A549 (cell line): ENCODE data around the gene HCFC2.

Experiments
- CEBPB ChIP-seq, 2 experiments: fragments of >200 bp in 1 of 2; sonication (Bioruptor Twin) in 1 of 2; formaldehyde crosslinking in 1 of 2; IDR thresholded peaks; 2 replicates each; pipeline ENCODE4 v1.6.1; 2012 to 2016
- CHD2 ChIP-seq: fragments of 150-350 bp; IDR thresholded peaks from 2 replicates; pipeline ENCODE4 v1.6.1; 2014; ENCODE audit warnings: low read length; ENCODE audit not compliant: partially characterized antibody
- CTCF ChIP-seq: fragments of >200 bp; sonication (Bioruptor Twin); formaldehyde crosslinking; IDR thresholded peaks from 3 replicates; pipeline ENCODE4 v1.5.1; 2016
- EHF ChIP-seq: fragments of 250-450 bp; sonication (Bioruptor Pico); IDR thresholded peaks from 2 replicates; pipeline ENCODE4 v1.5.0; 2020; ENCODE audit warnings: mild to moderate bottlenecking
- ELK1 ChIP-seq: fragments of 150-350 bp; IDR thresholded peaks from 2 replicates; pipeline ENCODE4 v1.6.1; 2014; ENCODE audit warnings: low read depth, mild to moderate bottlenecking, low read length
- EP300 ChIP-seq, 2 experiments: fragments of >200 bp; sonication (Bioruptor Twin); formaldehyde crosslinking; IDR thresholded peaks; 2 replicates in 1 of 2; 3 replicates in 1 of 2; pipeline ENCODE4 v1.6.1; 2016 to 2017
- JUN ChIP-seq, 2 experiments: fragments of >200 bp; sonication (Bioruptor Twin); formaldehyde crosslinking; IDR thresholded peaks; 2 replicates in 1 of 2; 3 replicates in 1 of 2; pipeline ENCODE4 v1.6.1; 2016 to 2017
- MAZ ChIP-seq: fragments of 150-350 bp; IDR thresholded peaks from 2 replicates; pipeline ENCODE4 v1.6.1; 2014; ENCODE audit warnings: antibody characterized with exemption, low read depth, low read length, borderline replicate concordance
- PBX3 ChIP-seq: IDR thresholded peaks from 2 replicates; pipeline ENCODE4 v1.6.1; 2012
- POLR2A ChIP-seq: IDR thresholded peaks from 2 replicates; pipeline ENCODE4 v1.6.1; 2012; ENCODE audit warnings: mild to moderate bottlenecking, low read length
- RAD21 ChIP-seq, 2 experiments: fragments of >200 bp in 1 of 2; sonication (Bioruptor Twin) in 1 of 2; formaldehyde crosslinking in 1 of 2; IDR thresholded peaks in 1 of 2; conservative IDR thresholded peaks in 1 of 2; 2 replicates in 1 of 2; 3 replicates in 1 of 2; pipeline ENCODE4 v1.6.1; 2012 to 2018; ENCODE audit warnings: inconsistent platforms in 1 of 2
- RCOR1 ChIP-seq: fragments of 150-350 bp; IDR thresholded peaks from 2 replicates; pipeline ENCODE4 v1.6.1; 2014; ENCODE audit warnings: antibody characterized with exemption, low read length, low read depth
- USF2 ChIP-seq: fragments of 450-650 bp; IDR thresholded peaks from 2 replicates; pipeline ENCODE4 v1.6.1; 2014; ENCODE audit warnings: antibody characterized with exemption

GRCh38 chr12:104056419-104056972 lies 7.8 kb upstream of the HCFC2 start:
- TF ChIP-seq ELK1 (no peak), CTCF (no peak), EP300 (IDR thresholded peaks at IDR 0.05) (no peak), RCOR1 (no peak), POLR2A (no peak), USF2 (no peak), MAZ (no peak), CHD2 (no peak), EHF (CRISPR knock-in tag) (no peak), RAD21 (conservative IDR thresholded peaks at IDR 0.05 in 1 of 2, IDR thresholded peaks at IDR 0.05 in 1 of 2) (no peak), PBX3 (no peak), JUN (IDR thresholded peaks at IDR 0.05) (no peak), CEBPB (IDR thresholded peaks at IDR 0.05) (no peak)
